Measurements from ENCODE around the gene MSGN1.
"Not testable (repeated sequence)": the region's sequence is repeated elsewhere in the genome, so short reads cannot be mapped to it uniquely, and the experiment has no call there.

The MSGN1 gene

DNA sequence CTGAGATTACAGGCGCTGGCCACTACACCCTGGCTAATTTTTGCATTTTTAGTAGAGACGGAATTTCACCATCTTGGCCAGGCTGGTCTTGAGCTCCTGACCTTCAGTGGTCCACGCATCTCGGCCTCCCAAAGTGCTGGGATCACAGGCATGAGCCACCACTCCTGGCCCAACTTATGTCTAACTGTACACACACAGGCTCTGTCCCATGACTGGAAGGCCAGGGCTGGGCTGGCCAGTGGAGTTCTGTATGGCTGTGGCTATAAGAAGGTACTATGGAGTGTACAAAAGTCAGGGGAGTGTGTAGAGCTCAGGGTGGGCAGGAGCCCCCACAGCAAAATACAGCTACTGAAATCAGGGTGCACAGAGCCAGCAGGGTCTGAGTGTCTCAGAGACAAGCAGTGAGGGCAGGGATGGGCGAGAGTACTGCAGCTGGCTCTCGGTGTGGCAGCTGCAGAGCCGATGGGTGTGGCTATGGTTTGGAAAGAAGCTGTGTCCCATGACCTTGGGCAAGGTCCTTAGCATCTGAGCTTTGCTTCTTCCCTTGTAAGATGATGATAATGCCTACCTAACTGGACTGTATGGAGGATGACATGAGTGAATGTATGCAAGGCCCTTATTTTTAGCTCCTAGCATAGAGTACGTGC is 10.4 kb upstream of the MSGN1 start:
- no peak for DNase-seq

DNA sequence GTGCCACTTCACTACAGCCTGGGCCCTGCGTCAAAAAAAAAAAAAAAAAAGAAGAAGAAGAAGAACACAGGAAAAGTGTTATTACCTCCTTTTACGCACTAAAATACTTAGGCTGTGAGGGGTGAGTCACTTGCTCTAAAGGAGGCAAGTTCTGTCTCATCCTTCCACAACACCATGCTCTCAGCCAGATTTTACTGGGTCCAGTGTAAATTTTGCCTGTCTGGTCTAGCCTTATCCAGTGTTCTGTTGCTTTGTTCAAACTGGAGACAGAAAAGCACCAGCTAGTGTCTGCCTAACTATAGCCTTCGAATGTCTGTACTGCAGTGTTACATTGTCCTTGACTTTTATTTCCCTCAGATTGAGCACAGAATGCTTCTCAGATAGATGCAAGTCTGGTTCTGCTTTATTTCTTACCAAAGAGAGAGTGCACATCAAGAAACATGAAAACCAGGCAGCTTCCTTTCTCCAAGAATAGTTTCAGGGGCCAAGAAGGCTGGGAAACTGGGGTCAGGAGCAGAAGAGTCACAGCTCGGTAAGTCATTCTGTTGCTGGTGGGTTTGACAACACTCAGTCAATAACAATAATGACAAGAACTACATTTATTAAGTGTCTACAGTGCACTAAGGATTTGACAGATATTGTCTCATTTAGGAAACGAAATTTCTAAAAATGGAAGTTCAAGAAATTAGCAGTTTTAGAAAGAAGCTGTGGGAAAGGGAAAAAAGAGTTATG is 3.1 kb upstream of the MSGN1 start:
- DNase-seq = no peak

DNA sequence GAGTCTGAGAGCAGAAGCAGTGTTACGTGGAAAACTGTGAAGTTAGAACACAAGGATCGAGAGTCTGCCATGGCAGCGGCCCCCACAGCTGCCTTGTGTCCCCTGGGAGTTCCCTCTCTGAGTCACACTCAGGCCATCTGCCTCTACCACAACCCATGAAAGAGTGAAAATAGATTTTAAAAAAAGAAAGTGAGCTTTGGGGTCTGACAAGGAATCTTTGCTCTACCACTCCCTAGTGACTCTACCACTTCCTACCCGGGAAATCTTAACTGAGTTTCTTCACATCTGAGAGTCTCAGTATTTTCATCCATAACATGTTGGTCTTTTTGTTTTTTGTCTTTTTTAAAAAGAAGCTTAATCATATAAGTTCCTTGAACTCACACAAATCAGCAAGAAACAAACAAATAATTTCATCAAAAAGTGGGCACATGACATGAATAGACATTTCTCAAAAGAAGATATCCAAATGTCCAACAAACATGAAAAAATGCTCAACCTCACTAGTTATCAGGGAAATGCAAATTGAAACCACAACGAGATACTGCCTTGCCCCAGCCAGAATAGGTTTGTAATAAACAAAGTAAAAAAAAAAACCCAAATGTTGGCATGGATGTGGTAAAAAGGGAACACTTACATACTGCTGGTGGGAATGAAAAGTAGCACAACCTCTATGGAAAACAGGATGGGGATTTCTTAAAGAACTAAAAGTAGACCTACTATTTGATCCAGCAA is 2.4 kb upstream of the MSGN1 start:
- DNase-seq = no peak

DNA sequence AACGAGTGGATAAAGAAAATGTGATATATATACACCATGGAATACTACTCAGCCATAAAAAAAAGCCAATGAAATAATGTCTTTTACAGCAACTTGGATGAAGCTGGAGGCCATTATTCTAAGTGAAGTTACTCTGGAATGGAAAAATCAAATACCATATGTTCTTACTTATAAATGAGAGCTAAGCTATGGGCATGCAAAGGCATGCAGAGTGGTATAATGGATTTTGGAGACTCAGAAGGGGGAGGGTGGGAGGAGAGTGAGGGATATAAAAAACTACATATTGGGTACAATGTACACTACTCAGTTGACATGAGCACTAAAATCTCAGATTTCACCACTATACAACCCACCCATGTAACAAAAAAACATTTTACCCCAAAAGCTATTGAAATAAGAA is 1.7 kb upstream of the MSGN1 start:
- no peak for DNase-seq

DNA sequence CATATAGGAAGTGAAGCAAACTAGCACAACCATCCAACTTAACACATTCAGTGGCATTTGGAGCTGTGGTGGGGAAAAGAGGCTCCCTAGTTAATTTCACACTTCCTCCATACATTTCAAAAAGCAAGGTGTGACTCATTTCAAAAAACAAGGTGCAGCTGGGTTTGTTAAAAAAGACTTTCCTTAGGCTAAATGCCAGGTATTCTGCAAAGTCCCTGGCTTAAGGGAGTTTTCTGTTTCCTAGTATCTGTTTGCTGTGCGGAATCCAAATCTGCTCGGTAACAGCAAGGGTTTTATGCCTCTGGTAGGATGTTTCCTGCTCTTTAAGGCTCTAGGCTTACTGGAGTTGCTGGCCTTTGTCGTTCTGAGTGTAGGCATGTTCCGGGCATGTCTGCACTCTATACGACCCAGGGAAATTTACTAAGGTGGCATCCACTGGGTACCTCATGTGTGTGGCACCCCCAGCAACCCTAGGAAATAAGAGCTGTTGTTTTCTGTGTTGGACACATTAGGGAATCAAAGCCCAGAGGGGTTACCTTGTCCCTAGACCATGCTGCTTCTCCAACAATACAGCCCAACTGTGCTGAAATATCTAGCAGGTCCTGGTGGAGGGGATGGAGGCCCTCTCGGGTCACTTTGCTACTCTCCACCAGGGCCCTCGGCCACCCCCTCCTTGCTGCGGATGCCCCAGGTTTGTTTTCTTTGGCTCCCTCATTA is 634 bp upstream of the MSGN1 start:
- no peak for DNase-seq

DNA sequence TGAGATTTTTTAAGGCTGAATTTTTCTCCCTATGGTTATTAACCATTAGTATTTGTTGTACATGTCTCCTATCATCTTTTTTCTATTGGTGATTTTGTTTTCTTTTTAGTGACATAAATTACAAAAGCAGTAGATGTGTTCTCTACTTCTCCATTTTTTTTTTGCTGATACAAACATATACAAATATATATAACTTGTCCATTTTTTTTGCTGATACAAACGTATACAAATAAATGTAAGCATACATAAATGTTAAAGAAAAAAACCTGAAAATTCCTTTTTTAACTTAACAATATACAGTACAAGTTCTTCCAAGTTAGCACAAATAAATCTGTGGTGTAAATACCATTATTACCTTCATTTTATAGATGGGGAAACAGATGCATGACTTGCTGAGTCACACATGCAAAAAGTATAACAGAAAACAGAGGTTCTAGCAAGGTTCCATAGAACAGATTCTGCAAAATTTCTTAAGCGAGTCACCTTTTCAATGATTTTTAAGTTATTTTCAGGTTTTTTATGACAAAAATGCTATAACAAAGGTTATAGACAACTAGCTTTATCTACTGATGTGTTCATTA is 2.1 kb downstream of the MSGN1 start:
- DNase-seq = no peak

DNA sequence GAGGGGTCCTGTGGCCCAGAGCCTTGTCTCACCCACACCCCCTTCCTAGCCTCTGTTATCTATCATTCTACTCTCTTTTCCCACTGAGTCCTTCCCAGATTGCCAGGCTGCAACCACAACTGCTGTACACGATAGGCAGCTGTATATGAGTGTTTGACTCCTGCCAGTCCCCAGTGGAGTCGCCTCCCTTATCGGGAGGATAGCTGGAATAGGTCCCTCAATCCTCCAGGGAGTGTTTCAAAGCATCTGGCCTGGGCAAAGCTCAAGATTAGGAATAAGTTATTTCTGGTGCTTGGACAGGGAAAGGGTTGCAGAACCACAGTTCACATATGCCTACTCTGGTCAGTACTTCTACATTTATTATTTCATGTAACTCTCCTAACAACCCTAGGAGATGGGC is 4.8 kb downstream of the MSGN1 start:
- DNase-seq = no peak

DNA sequence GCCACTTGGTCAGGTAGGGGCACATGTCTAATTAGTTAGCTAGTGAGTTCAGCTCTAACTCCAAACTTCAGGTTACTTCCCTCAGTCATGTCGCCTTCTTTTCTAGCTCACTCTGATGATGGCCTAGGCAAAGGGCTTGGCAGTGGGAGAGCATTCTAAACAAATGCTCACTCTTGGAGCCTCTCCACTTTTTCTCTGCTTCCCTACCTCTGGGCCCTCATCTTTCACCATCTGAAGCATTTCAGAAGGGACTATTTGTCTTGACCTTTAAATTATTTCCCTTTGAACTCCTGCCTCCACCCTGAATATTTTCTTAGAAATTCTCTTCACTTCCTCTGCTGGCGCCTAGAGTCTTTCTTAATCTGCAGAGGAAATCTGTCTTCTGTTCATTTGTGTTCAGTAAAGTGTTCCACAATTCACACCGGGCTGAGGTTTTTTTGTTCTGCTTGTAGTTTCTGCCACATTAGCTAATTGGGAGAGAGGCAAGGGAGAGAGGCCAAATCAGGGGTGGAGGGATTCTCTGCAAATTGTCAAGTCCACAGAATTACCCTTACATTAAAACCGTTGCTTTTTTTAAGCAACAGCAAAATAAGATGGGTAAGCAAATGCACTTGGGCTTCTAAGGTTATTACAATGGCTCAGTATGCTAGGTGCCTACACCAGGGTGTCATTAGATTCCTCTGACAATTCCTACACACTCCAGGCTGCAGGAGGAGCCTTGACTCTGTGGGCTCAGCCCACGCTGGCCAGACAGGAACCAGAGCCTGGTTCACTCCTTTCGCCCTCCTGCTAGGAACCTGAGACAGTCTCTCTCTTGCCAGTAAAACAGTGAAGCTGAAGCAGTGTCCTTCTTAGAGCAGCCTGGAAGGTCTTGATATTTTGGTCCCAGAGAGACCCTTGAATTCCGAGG is 5.5 kb downstream of the MSGN1 start:
- no peak for DNase-seq

DNA sequence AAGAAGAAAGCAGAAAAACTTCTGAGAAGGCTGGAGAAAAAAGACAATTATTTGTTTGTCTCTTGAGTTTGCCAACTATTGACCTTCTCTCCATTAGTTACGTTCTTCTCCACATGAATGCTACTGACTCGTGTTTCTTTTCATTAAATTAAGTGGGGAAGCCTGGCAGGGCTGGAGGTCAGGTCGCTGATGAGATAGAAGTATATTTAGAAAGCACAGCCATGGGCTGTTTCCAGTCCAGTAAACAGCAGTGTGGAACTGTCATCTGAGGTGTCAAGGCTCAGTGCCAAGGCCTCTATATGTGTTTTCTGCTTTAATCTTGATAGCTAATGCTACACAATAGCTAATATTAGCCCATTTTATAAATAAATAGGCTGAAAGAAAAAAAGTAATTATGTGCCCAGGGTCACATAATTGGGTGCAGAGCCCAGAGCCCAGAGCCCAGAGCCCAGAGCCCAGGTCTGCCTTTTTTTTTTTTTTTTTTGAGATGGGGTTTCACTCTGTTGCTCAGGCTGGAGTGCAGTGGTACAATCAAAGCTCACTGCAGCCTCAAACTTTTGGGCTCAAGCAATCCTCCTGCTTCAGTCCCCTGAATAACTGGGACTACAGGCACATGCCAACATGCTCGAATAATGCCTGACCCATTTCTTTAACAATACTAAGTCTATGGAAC is 6.3 kb downstream of the MSGN1 start:
- no peak for DNase-seq

DNA sequence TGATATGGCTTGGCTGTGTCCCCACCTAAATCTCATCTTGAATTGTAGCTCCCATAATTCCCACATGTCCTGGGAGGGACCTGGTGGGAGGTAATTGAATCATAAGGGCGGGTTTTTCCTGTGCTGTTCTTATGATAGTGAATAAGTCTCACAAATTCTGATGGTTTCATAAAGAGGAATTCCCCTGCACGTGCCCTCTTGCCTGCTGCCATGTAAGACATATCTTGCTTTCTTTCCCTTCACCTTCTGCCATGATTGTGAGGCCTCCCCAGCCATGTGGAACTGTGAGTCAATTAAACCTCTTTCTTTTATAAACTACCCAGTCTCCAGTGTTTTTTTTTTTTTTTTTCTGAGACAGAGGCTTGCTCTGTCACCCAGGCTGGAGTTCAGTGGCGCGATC is 7.4 kb downstream of the MSGN1 start:
- DNase-seq = not testable (repeated sequence)

DNA sequence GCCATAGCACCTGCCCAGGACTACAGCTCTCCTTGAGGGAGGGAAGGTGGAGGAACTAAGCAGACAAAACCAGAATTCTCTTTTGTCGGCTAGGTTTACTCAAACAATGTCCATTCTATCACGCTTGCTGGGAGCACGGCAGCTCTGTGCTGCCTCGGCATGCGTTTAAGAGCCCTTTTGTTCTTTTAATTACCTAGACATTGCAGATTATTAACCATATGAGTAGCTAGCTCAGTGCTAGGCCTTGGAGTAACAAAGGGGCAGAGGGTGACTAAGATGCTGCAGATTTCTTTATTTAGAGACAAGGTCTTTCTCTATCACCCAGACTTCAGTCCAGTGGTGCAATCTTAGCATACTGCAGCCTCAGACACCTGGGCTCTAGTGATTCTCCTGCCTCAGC is 11.1 kb downstream of the MSGN1 start:
- no peak for DNase-seq

DNA sequence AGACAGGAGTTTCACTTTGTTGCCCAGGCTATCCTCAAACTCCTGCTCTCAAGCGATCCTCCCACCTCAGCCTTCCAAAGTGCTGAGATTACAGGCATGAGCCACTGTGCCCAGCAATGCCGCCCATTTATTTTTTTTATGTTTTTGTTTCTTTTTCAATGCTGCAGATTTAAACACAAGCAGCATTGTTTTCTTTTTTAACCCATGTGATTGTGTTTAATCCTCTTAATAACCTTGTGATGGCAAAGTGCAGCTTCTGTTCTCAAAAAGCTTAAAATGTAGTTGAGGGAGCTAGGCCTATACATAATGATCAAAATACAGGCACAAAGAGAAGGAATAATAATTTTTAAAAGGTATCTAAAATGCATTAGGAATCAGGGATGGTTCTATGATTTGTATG is 11.5 kb downstream of the MSGN1 start:
- DNase-seq = no peak

DNA sequence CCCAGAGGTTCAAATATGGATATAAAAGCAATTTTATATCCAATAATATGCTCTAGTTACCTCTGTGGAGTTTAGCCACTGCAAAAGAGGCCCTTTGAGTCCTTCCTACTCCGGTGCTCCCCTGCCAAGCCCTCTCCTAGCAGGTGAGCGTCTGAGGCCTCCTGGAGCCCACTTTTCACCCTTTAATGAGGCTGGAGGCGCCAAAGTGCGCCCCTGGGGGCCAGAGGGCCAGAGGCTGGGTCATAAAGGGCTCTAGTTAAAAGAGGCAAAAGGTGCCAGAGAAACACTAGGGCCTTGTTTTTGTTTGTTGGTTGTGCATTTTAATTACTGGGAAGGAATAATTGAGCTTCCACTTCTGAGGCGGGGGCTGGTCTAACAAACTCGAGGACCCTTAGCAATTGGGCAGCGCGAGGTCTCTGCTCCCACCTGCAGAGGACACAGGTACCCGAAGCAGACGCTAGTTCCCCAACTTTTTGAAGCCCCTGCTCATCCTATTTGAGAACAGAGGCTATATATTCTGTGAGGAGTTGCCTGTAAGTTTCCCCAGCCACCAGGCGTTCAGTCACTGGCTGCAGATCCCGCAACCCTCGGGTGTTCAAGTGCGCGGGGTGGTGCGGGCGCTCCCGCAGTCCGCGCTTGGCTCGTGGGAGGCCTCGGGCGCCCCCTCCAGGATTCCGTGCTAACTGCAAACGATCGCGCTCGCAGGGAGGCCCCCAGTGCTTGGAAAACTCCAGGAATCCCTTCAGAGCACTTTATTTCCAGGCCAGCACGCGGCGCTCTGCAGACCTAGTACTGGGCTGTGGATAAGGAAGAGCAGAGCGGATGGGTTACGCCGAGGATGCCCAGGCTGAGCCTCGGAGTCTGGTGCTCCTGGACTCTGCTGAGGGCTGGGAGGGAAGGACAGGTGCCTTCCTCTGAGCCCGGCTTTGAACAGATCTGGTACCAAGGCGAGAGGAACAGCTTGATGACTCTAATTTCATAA is 14.1 kb downstream of the MSGN1 start:
- no peak for DNase-seq

DNA sequence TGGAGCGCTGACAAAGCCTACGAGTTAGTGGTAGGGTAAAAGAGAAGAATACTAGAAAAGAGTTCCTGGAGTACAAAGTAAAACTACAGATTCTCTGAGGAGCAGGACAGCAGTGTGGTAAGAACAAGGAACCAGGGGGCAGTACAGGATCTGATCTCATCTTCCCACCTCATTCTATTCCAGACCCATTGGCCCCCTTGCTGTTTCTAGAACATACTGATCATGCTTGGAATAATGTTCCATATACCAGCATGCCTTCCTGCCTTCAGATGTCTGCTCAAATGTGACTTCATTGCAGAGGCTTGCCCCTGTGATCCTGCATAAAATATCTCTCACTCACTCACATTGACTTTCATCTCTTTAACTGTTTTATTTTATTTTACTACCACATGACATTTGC is 19.3 kb downstream of the MSGN1 start:
- DNase-seq = no peak

DNA sequence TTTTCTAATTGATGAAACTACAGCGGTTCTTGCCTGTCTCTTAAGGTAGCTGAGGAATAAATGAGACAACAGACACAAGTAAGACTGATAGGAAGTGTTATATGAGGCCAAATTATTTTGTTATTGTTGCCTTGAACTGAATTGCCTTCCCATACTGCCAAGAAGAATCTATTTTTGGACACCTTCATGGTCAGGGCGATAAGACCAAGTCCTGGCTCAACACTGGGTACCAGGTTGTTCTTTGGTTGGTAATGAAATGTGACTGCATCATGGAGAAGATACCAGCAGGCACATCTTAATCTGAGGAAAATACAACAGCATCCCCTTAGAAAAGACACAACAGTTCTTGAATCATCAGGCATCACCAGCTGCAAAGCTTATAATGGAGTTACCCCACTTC is 23.7 kb downstream of the MSGN1 start:
- DNase-seq = no peak

DNA sequence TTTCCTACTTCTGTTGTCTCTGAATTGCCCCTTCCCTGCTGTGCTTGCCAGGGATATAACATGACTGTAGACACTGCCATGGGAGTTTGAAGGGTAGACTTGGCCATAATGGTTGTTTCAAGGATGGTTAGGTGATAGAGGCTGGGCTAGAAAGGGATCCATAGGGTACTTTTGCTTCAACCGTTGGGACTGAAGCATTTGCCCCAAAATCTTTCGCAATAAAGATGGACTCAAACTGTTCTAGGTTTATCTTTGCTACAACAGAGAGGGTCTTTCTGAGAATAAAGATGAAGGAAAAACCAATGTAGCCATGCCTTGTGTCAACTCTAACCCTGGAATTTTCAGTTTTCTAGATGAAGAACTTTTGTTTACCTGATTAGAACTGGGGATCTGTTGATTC is 27.2 kb downstream of the MSGN1 start:
- DNase-seq = no peak

DNA sequence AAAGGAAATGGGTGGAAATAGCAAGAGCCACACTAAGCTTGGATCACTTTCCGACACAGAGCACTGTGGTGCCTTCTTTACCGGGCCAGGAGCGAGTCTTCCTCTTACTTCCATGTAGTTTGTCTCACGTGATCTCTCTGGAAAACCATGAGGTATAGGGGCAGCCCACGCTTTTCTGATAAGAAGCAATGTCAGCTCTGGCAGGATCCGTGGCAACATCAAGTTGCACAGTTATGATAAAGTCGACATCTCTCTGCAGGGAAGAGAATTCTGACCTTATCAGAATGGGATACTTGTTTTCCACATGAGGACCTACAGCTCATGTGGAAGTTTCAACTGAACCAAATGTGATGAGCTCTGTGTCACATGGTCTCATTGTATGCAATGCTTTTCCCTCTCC is 29.5 kb downstream of the MSGN1 start:
- DNase-seq = no peak

DNA sequence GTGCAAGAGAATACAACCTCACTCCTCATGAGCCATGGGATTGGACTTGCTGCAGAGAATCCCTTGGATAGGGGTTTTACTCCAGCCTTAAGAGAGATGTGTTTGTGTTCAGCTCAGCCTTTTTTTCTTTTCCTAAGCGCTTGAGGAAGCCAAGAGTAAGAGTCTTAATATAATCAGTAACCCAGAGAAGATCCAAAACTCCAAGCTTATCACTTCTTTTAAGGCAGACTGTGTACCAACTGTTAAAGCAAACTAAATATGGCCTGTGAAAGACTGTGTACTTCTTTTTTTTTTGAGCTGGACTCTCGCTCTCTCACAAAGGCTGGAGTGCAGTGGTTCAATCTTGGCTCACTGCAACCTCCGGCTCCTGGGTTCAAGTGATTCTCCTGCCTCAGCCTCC is 30.4 kb downstream of the MSGN1 start:
- no peak for DNase-seq

DNA sequence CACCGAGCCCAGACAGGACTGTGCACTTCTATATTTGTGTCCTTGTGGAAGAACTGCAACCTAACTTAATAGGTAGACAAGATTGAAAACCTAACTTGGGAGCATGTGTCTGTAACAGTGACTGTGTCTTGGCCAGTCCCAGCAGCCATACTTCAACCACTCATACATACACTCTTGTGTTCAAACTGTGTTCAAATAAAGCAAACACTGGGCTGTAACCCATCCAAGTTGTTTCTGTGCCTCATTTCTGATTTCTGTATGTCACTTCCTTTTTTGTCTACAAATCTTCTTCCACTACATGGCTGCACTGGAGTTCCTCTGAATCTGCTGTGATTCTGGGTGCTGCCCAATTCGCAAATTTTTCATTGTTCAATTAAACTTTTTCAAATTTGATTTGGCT is 31.0 kb downstream of the MSGN1 start:
- DNase-seq = no peak

DNA sequence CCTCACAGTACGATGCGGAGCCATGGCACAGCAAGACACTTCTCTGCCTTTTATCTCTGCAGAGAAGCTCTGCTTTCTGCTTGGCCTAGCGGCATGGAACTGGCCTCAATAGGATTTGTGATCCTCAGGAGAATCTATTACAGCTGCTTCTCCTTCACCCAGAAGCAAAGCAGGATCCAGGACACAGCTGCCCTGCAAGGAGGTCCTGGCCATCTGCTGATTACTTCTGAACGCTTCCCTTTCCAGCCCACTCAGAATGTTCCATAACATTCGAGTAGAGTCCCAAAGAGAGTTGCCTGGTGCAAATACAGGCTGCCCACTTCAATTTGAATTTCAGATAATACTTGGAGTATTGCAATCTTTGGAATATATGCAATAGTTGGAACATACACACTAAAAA is 33.0 kb downstream of the MSGN1 start:
- no peak for DNase-seq
